Measurements from ENCODE around the gene BARHL1.
A peak's percentile ranks its signal among the peaks of the same experiment; 100 is the strongest.

Gene BARHL1

DNA sequence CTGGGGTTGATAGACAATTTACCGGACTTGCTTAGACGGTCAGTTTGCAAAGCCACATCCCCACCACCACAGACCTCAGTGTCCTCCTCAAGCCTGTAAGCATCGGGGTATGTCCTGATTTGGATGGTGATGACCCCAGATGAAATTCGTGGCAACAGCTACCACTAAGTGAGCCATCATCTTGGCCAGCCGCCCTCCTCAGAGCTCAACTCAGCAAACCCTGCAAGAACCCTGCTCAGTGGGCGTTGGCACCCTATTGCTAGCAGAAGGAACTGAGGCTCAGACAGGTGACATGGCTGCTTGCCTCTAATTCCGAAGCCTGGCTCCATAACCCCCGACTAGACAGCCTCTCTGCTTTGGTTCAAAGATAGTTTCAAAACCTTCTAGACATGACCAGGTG is 41.4 kb upstream of the BARHL1 start:
- H3K27ac ChIP-seq, result no peak overlapping the region
- TF ChIP-seq, protein P1, sequence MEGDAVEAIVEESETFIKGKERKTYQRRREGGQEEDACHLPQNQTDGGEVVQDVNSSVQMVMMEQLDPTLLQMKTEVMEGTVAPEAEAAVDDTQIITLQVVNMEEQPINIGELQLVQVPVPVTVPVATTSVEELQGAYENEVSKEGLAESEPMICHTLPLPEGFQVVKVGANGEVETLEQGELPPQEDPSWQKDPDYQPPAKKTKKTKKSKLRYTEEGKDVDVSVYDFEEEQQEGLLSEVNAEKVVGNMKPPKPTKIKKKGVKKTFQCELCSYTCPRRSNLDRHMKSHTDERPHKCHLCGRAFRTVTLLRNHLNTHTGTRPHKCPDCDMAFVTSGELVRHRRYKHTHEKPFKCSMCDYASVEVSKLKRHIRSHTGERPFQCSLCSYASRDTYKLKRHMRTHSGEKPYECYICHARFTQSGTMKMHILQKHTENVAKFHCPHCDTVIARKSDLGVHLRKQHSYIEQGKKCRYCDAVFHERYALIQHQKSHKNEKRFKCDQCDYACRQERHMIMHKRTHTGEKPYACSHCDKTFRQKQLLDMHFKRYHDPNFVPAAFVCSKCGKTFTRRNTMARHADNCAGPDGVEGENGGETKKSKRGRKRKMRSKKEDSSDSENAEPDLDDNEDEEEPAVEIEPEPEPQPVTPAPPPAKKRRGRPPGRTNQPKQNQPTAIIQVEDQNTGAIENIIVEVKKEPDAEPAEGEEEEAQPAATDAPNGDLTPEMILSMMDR (conservative IDR thresholded peaks at IDR 0.05; ENCODE audit: low read depth), result no peak
- CTCF ChIA-PET, result interaction anchor here (1.3 kb wide), 1 partner anchor 34 kb away, joined by 3 read pairs; no protein-coding TSS in a partner anchor
- POLR2A ChIA-PET (ENCODE audit: low non-redundant PET), result no interaction called here
- no peak for DNase-seq (ENCODE audit: low spot score)

DNA sequence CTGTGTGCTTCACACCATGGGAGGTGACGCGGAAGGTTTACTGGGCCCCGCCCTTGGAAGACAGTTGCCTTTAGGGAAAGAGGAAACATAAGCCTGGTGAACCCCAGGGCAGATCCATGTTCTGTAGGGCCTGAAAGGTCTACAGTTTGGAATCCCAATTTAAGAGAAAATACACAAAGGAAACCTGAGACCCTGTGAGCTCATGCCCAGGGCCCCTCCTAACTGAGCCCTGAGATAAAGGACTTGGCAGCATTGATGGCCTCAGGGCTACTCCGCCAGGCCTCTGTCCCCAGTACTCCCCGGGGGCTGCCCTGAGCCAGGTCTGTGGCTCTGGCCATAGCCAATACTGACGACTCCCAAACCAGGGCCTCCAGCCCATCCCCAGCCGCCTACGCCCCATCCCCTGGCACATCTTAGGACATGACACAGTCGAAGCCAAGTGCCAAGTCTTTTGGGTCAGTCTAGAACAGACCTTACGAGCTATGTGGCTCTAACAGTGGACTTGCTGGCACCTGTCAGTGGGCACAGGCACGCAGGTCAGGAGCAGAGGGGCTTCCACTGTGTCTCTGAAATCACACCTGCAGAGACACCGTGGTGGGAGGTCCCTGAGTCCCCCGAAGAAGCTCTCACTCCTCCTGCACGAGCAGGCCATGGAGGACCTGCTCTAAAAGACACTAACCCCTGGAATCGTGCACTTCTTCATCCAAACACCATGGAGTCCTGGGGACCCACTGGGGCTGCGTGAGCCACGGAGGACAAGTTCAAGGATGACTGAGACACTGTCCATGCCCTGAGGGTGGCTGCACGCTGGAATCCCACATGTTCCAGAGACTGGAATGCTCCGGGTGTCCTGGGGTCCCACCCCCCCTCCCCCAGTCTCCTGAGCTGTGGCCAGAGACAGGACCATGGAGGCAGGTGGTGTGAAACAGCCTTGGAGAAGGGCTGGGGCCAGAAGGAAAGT is 40.3 kb upstream of the BARHL1 start:
- no peak overlapping the region for H3K27ac ChIP-seq
- no peak for DNase-seq (ENCODE audit: low spot score)
- ChIA-PET CTCF (interaction anchor here (0.5 to 1.3 kb wide), 3 partner anchors 35 to 1417 kb away, joined by 3 read pairs; partner anchors contain the start of gene NUP214), POLR2A (ENCODE audit: low non-redundant PET) (no interaction called here)
- TF ChIP-seq, protein P1 (conservative IDR thresholded peaks at IDR 0.05; ENCODE audit: low read depth), result no peak

DNA sequence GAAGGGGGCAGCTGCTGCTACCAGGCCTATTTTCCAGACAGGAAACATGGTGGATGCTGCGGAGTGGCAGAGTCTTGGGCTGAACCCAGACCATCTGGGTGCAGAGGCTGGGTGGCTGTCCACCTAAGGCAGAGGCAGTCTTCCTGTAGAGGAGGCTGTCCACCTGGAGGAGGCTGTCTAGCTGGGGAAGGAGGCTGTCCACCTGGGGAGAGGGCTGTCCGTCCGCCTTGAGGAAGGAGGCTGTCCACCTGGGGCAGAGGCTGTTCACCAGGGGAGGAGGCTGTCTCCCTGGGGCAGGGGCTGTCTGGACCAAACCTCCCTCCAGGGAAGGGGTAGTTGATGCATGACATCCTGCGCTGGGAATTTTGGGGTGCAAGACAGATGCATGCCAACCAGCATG is 39.2 kb upstream of the BARHL1 start:
- TF ChIP-seq, protein P1 (conservative IDR thresholded peaks at IDR 0.05; ENCODE audit: low read depth), result no peak
- no peak for DNase-seq (ENCODE audit: low spot score)
- no peak overlapping the region for H3K27ac ChIP-seq
- CTCF ChIA-PET, result no interaction called here
- POLR2A ChIA-PET (ENCODE audit: low non-redundant PET), result no interaction called here

DNA sequence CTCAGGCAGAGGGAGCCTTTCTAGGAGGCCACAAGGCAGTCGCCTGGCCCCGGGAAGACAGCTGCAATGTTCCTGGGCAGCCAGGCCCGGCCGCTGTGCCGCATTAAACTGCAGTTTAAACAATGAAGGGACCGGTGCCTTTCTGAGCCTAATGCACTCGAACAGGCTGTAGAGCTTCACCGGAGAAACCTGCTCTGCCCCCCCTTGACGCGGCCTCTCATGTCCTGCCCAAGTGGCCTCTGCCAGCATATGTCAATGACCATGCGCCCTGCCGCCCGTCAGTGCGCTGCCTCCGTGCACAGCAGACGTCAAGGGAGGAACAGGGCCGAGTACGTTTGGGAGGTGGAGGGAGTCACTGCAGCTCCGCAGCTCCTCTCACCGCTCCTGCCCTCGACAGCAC is 38.4 kb upstream of the BARHL1 start:
- TF ChIP-seq, protein P1 (conservative IDR thresholded peaks at IDR 0.05; ENCODE audit: low read depth), result no peak
- ChIA-PET POLR2A (ENCODE audit: low non-redundant PET) (no interaction called here), CTCF (interaction anchor here (0.9 kb wide), 1 partner anchor 37 kb away, joined by 3 read pairs; no protein-coding TSS in a partner anchor)
- no peak overlapping the region for H3K27ac ChIP-seq
- DNase-seq (ENCODE audit: low spot score), result no peak

DNA sequence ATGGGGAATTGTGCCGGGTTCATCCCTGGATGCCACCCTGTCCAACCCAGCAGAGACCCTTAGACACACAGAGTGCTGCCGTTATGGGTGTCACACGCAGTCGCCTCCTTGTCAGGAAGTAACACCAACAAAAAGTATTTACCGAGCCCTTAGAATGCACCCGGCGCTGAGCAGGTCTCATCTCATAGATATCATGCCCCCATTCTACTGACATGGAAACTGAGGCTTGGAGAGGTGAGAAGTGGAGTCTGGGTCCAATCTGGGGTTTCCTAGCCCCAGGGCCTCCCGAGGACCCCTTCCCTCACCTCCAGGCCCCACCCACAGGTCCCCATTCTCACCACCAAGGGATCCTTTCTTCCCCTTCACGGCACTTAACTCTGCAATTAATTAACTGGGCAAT is 36.8 kb upstream of the BARHL1 start:
- no peak overlapping the region for H3K27ac ChIP-seq
- TF ChIP-seq, protein P1 (conservative IDR thresholded peaks at IDR 0.05; ENCODE audit: low read depth), result no peak
- ChIA-PET CTCF (no interaction called here), POLR2A (ENCODE audit: low non-redundant PET) (no interaction called here)
- DNase-seq (ENCODE audit: low spot score), result no peak

DNA sequence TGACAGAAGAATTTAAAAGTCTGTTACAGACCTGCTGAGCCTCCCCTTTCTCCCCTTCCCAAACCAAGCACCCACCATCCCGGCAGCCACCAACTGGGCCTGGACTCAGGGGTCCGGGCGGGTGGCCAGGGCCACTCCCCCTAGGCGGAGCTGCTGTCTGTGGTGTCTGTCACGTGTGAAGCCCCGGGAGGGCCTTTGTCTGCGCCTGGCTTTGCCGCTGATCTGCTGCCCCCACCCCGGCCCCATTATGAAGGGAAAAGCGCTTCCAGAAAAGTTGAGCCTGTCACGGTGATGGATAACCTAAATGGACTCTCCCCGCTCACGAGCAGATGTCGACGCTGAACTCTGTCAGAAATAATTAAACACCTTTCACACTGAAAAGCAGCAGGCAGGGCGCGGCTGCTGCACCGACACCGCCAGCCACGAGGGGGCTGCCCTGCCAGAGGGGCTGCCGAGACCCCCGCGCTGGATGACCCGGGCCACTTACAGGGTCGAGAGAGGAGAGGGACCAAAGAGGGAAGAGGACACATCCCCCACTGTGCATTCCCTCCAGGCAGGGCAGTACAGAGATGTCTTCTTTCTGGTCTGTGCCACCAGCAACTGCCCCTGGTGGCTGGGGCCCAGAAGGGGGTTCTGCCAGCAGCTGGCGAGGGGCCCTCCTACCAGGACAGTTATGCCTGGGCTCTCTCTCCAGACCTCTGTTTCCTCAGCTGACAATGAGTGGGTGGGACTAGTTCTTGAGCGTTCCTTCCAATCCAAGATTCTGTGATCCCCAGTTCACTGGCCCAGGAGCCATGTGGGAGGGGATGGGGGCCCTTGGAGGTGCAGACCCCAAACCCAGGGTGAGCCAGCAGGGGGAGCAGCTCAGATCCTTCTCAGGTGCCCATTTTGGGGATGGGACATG is 36.0 kb upstream of the BARHL1 start:
- ChIA-PET CTCF (interaction anchor here (0.5 to 1.3 kb wide), 3 partner anchors 34 to 66 kb away, joined by 4 to 6 read pairs (median 5); no protein-coding TSS in a partner anchor), POLR2A (ENCODE audit: low non-redundant PET) (no interaction called here)
- no peak overlapping the region for H3K27ac ChIP-seq
- TF ChIP-seq, protein P1 (conservative IDR thresholded peaks at IDR 0.05; ENCODE audit: low read depth), result peak; percentile 27; the same call in 1 of the 2 replicates
- DNase-seq (ENCODE audit: low spot score), result peak; percentile 36
